Endothelial cell of umbilical vein (primary cell): ENCODE results near the gene DLEC1. TPM values are rescaled to one million over a fixed set of nuclear protein-coding genes. Genes with fewer than 3 reads are reported as not detected.

Experiments
- BruUV-seq: library from RNA; stranded (reverse); fragments of 400-500 nt; replicated peaks from 2 replicates; lab custom pipeline; 2021; lab: Mats Ljungman, UMichigan
- CTCF ChIA-PET: fragments of 300-600, 350-600 bp; sonication (Branson Sonifier 250); formaldehyde crosslinking; loops from one replicate; lab custom pipeline; 2021; ENCODE audit warnings: antibody characterized with exemption, inconsistent platforms; lab: Charles Lee
- POLR2A ChIA-PET: fragments of 300-600, 350-600 bp; sonication (Branson Sonifier 250); formaldehyde crosslinking; loops from one replicate; lab custom pipeline; 2021; ENCODE audit warnings: antibody characterized with exemption, inconsistent platforms; lab: Charles Lee
- DNase-seq: peaks from one replicate; pipeline ENCODE4 v3.0.0-alpha.2; 2011; ENCODE audit warnings: low read depth, low spot score
- FAIRE-seq: peaks from 2 replicates; lab custom pipeline; 2011; peaks lifted over from hg19 to GRCh38; lab: Jason Lieb, UNC
- H2AFZ ChIP-seq: 2 replicates; pipeline ENCODE4 v1.6.0; 2012; ENCODE audit warnings: low read depth, low read length, control low read depth, inconsistent platforms
- H3K27ac ChIP-seq: 2 replicates; pipeline ENCODE4 v1.5.1; 2011; ENCODE audit warnings: low read depth, mild to moderate bottlenecking, control low read depth, low read length, moderate library complexity; ENCODE audit not compliant: insufficient read depth
- H3K27me3 ChIP-seq, 2 experiments: 2 replicates each; pipeline versions ENCODE4 v1.6.0 to v1.6.1; 2011; ENCODE audit warnings: low read length in 2 of 2, mixed read lengths in 1 of 2; ENCODE audit not compliant: control insufficient read depth in 2 of 2, insufficient read depth in 2 of 2
- H3K36me3 ChIP-seq, 2 experiments: 2 replicates in 1 of 2; 3 replicates in 1 of 2; pipeline ENCODE4 v1.5.1; 2011; ENCODE audit warnings: low read length in 2 of 2, mild to moderate bottlenecking in 1 of 2, moderate library complexity in 1 of 2; ENCODE audit not compliant: control insufficient read depth in 2 of 2, insufficient read depth in 2 of 2; ENCODE audit errors: extremely low read depth in 1 of 2
- H3K4me1 ChIP-seq: 3 replicates; pipeline ENCODE4 v1.5.1; 2011; ENCODE audit warnings: mild to moderate bottlenecking, low read length; ENCODE audit not compliant: control insufficient read depth, insufficient read depth; ENCODE audit errors: extremely low read depth
- H3K4me2 ChIP-seq: 2 replicates; pipeline ENCODE4 v1.6.1; 2011; ENCODE audit warnings: low read length, control low read depth, mixed read lengths; ENCODE audit not compliant: insufficient read depth
- H3K4me3 ChIP-seq, 3 experiments: fragments of 200-600 bp in 1 of 3; sonication (generic), shearing (Covaris generic) in 1 of 3; replicated peaks in 1 of 3; 2 replicates each; pipeline ENCODE4 v1.5.1; 2011 to 2016; ENCODE audit warnings: control low read depth in 3 of 3, low read length in 3 of 3, mild to moderate bottlenecking in 2 of 3, inconsistent platforms in 1 of 3, low read depth in 1 of 3, moderate library complexity in 1 of 3; ENCODE audit not compliant: insufficient read depth in 1 of 3
- H3K79me2 ChIP-seq: 2 replicates; pipeline ENCODE4 v1.6.0; 2012; ENCODE audit warnings: low read length, inconsistent platforms; ENCODE audit not compliant: control insufficient read depth, insufficient read depth
- H3K9ac ChIP-seq: replicated peaks from 2 replicates; pipeline ENCODE3; 2011; ENCODE audit warnings: low read length, control low read depth; ENCODE audit not compliant: insufficient read depth; ENCODE audit errors: extremely low read depth
- H3K9me1 ChIP-seq: replicated peaks from 3 replicates; pipeline ENCODE4 v1.6.0; 2011; ENCODE audit warnings: mild to moderate bottlenecking, low read length; ENCODE audit not compliant: control insufficient read depth, insufficient read depth; ENCODE audit errors: extremely low read depth
- H3K9me3 ChIP-seq: replicated peaks from 2 replicates; pipeline ENCODE4 v1.5.1; 2012; ENCODE audit warnings: low read length, inconsistent platforms; ENCODE audit not compliant: control insufficient read depth, insufficient read depth
- H4K20me1 ChIP-seq: replicated peaks from 2 replicates; pipeline ENCODE3; 2011; ENCODE audit warnings: mild to moderate bottlenecking, low read length; ENCODE audit not compliant: control insufficient read depth, insufficient read depth; ENCODE audit errors: extremely low read depth
- CTCF ChIP-seq, 2 donors: IDR thresholded peaks; 1 replicate in 1 of 2; 2 replicates in 1 of 2; pipeline ENCODE4 v1.5.1; 2011; ENCODE audit warnings: low read length in 2 of 2, mild to moderate bottlenecking in 2 of 2, moderate library complexity in 2 of 2, control low read depth in 1 of 2, inconsistent platforms in 1 of 2, low read depth in 1 of 2; ENCODE audit not compliant: insufficient read depth in 1 of 2; ENCODE audit errors: extremely low read depth in 1 of 2
- EZH2 ChIP-seq: IDR thresholded peaks from 2 replicates; pipeline ENCODE4 v1.6.1; 2012; ENCODE audit warnings: borderline replicate concordance, low read depth, mild to moderate bottlenecking, moderate library complexity, low read length, inconsistent platforms; ENCODE audit not compliant: severe bottlenecking
- FOS ChIP-seq: IDR thresholded peaks from 2 replicates; pipeline ENCODE4 v1.6.1; 2011; ENCODE audit warnings: mild to moderate bottlenecking, low read length, moderate library complexity, borderline replicate concordance; ENCODE audit not compliant: insufficient read depth
- GATA2 ChIP-seq: IDR thresholded peaks from 2 replicates; pipeline ENCODE4 v1.7.0; 2011; ENCODE audit warnings: low read depth, mild to moderate bottlenecking, moderate library complexity, mixed read lengths, low read length; ENCODE audit not compliant: insufficient read length, insufficient read depth
- JUN ChIP-seq: IDR thresholded peaks from 2 replicates; pipeline ENCODE4 v1.6.1; 2011; ENCODE audit warnings: borderline replicate concordance, low read depth; ENCODE audit not compliant: insufficient read length, insufficient read depth
- MYC ChIP-seq: IDR thresholded peaks from one replicate; pipeline ENCODE4 v1.6.1; 2011; ENCODE audit warnings: mild to moderate bottlenecking, low read depth, low read length
- POLR2A ChIP-seq: IDR thresholded peaks from 2 replicates; pipeline ENCODE4 v1.6.1; 2012; ENCODE audit warnings: low read depth, mild to moderate bottlenecking, control low read depth, low read length
- POLR2AphosphoS5 ChIP-seq: IDR thresholded peaks from 2 replicates; pipeline ENCODE4 v1.6.1; 2012; ENCODE audit warnings: low read depth, mild to moderate bottlenecking, control low read depth, low read length, moderate library complexity; ENCODE audit not compliant: insufficient read depth
- dilution Hi-C: fragments of 300-500 bp; cut with MboI; formaldehyde crosslinking; loops from one replicate; pipeline ENCODE4 v1.15.0; 2019; ENCODE audit warnings: low sequenced_read_pairs; ENCODE audit not compliant: extremely low pct_ligation_motif_present
- intact Hi-C: fragments of 100-400 bp; cut with micrococcal nuclease; formaldehyde crosslinking; loops from one replicate; pipeline ENCODE4 v1.10.0; 2022
- polyA plus RNA-seq, 4 experiments: library from polyadenylated mRNA; depleted of rRNA in 3 of 4; stranded (reverse) in 3 of 4; unstranded in 1 of 4; fragments of >200 nt; gene quantifications; 2 replicates each; pipeline versions ENCODE4 v1.2.1 to v1.2.3, GENCODE V29; 2011 to 2012; ENCODE audit warnings: missing spikeins in 1 of 4
- total RNA-seq: library from RNA; stranded (reverse); gene quantifications from 2 replicates; pipeline ENCODE4 v1.2.3, GENCODE V29; 2021
- TF ChIP-seq, protein P1 (sequence below): IDR thresholded peaks from 2 replicates; pipeline ENCODE4 v1.6.1; 2011; ENCODE audit not compliant: insufficient read depth, insufficient read length

Gene DLEC1
- total and polyA plus RNA-seq, 2 donors (not counting 3 experiments of a cell fraction or from before 2014, with no cell fraction given), result not detected

GRCh38 chr3:38101811-38102443 lies 62.9 kb downstream of the DLEC1 start:
- Histone ChIP-seq H3K4me3 (no peak overlapping the region), H3K4me2 (no peak overlapping the region), H3K4me1 (no peaks in the 10 kb centered on the region), H3K36me3 (no peaks in the 10 kb centered on the region), H3K9ac (no peak overlapping the region), H3K79me2 (no peaks in the 10 kb centered on the region), H4K20me1 (no peaks in the 10 kb centered on the region), H3K9me1 (no peaks in the 10 kb centered on the region), H2AFZ (no peak overlapping the region), H3K27me3 (peaks cover 3 to 13% of the 10 kb centered on the region in 2 experiments), H3K27ac (no peak overlapping the region), H3K9me3 (no peaks in the 10 kb centered on the region)
- BruUV-seq, result no TSS peak
- FAIRE-seq, result no peak
- ChIA-PET CTCF (interaction anchor here (1.0 to 1.4 kb wide), 2 partner anchors 9 to 17 kb away, joined by 3 read pairs; no protein-coding TSS in a partner anchor), POLR2A (no interaction called here)
- DNase-seq, result no peak
- TF ChIP-seq GATA2 (no peak), FOS (no peak), EZH2 (no peak)
- TF ChIP-seq, protein P1, sequence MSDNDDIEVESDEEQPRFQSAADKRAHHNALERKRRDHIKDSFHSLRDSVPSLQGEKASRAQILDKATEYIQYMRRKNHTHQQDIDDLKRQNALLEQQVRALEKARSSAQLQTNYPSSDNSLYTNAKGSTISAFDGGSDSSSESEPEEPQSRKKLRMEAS, result no peak
- dilution Hi-C loops, result no loop called here
- intact Hi-C loops, result no loop called here

- no peaks in the 10 kb centered on the region for H3K9me1 ChIP-seq
- H3K27ac ChIP-seq, result no peak overlapping the region
- H3K4me2 ChIP-seq, result no peak overlapping the region
- H3K9me3 ChIP-seq, result no peaks in the 10 kb centered on the region
- H3K36me3 ChIP-seq, result no peaks in the 10 kb centered on the region
- intact Hi-C loops, result no loop called here
- POLR2A ChIA-PET, result no interaction called here
- no peak overlapping the region for H3K4me3 ChIP-seq
- H3K79me2 ChIP-seq, result no peaks in the 10 kb centered on the region
- no peak overlapping the region for H3K9ac ChIP-seq
- DNase-seq (no peak), FAIRE-seq (no peak)
- TF ChIP-seq FOS (no peak), GATA2 (no peak), POLR2AphosphoS5 (no peak), MYC (no peak), EZH2 (no peak), JUN (no peak), CTCF (IDR thresholded peaks at IDR 0.05; ENCODE audit: extremely low read depth in 1 of 2, insufficient read depth in 1 of 2, low read depth in 1 of 2, low read length in 2 of 2) (no peak), POLR2A (no peak)
- TF ChIP-seq, protein P1, result no peak
- BruUV-seq, result no TSS peak
- no peaks in the 10 kb centered on the region for H3K4me1 ChIP-seq
- CTCF ChIA-PET, result interaction anchor here (1.0 to 1.4 kb wide), 2 partner anchors 9 to 17 kb away, joined by 3 read pairs; no protein-coding TSS in a partner anchor
- H4K20me1 ChIP-seq, result no peaks in the 10 kb centered on the region
- H2AFZ ChIP-seq, result no peak overlapping the region
- peaks cover 3 to 13% of the 10 kb centered on the region in 2 experiments for H3K27me3 ChIP-seq
- dilution Hi-C loops, result no loop called here
Observed at GRCh38 chr3:38102444-38102814, 63.4 kb downstream of the DLEC1 start.
